Stomach (tissue), 4 donors: ENCODE data around the gene NPS.

Source experiments
- CTCF ChIP-seq, 7 experiments: fragments of 450-650 bp in 4 of 7; fragments of 200-600 bp in 3 of 7; sonication (generic) in 3 of 7; IDR thresholded peaks; one replicate each; pipeline ENCODE4 v1.5.1; 2016 to 2019; ENCODE audit warnings: antibody characterized with exemption in 7 of 7, control low read depth in 2 of 7, mild to moderate bottlenecking in 1 of 7
- POLR2AphosphoS5 ChIP-seq, 3 donors: sonication (generic); formaldehyde crosslinking; IDR thresholded peaks; one replicate each; pipeline ENCODE4 v1.6.1; 2016; ENCODE audit warnings: antibody characterized with exemption in 3 of 3

GRCh38 chr10:127569210-127569609 is 20.1 kb downstream of the NPS start:
- no peak for TF ChIP-seq POLR2AphosphoS5 (IDR thresholded peaks at IDR 0.05)
- TF ChIP-seq CTCF (IDR thresholded peaks at IDR 0.05), result no peak
